A549 (cell line): Measurements from ENCODE around the gene TTC34. TPM values are rescaled to one million over a fixed set of nuclear protein-coding genes. Genes with fewer than 3 reads are reported as not detected.

Source experiments
- ATAC-seq, 2 experiments: fragments of 200-7000 bp in 1 of 2; fragments of >200 bp in 1 of 2; cut with Nextera tagmentation in 1 of 2; cut with Tn5 transposase in 1 of 2; 3 replicates each; pipeline versions ENCODE4 v1.8.0 to v1.9.1; 2018 to 2020; ENCODE audit warnings: mild to moderate bottlenecking in 1 of 2, moderate library complexity in 1 of 2
- CTCF ChIA-PET: fragments of 300-600 bp; sonication (Branson Sonifier 250); formaldehyde crosslinking; extraction: SDS; loops from one replicate; lab custom pipeline; 2021; ENCODE audit warnings: antibody characterized with exemption, inconsistent platforms; lab: Yijun Ruan, JAX
- POLR2A ChIA-PET: fragments of 350-600 bp; formaldehyde crosslinking; extraction: SDS; loops from one replicate; lab custom pipeline; 2021; ENCODE audit warnings: antibody characterized with exemption, inconsistent platforms; lab: Yijun Ruan, JAX
- DNase-seq, 2 experiments: peaks; one replicate each; pipeline versions ENCODE4 v3.0.0 to v3.0.0-alpha.2; 2011 to 2016; ENCODE audit warnings: low read depth in 1 of 2, low spot score in 1 of 2
- FAIRE-seq: peaks from 2 replicates; lab custom pipeline; 2011; peaks lifted over from hg19 to GRCh38; lab: Jason Lieb, UNC
- H3K27ac ChIP-seq, 2 experiments: fragments of >200 bp; sonication (Bioruptor Twin); formaldehyde crosslinking; 3 replicates each; pipeline ENCODE4 v1.5.1; 2016 to 2017
- H3K4me1 ChIP-seq: fragments of >200 bp; sonication (Bioruptor Twin); formaldehyde crosslinking; 3 replicates; pipeline ENCODE4 v1.6.1; 2016
- H3K4me2 ChIP-seq: fragments of >200 bp; sonication (Bioruptor Twin); formaldehyde crosslinking; 3 replicates; pipeline ENCODE4 v1.6.1; 2016
- H3K4me3 ChIP-seq: fragments of >200 bp; sonication (Bioruptor Twin); formaldehyde crosslinking; 3 replicates; pipeline ENCODE4 v1.5.1; 2016
- H3K9me3 ChIP-seq: fragments of >200 bp; sonication (Bioruptor Twin); formaldehyde crosslinking; 3 replicates; pipeline ENCODE4 v1.6.1; 2016
- BCL3 ChIP-seq: fragments of >200 bp; sonication (Bioruptor Twin); formaldehyde crosslinking; IDR thresholded peaks from 3 replicates; pipeline ENCODE4 v1.6.1; 2016
- CBX8 ChIP-seq: fragments of 200-600 bp; sonication (generic); IDR thresholded peaks from 2 replicates; pipeline ENCODE4 v1.6.1; 2016
- EHMT2 ChIP-seq: fragments of 200-600 bp; sonication (generic); IDR thresholded peaks from 2 replicates; pipeline ENCODE4 v1.6.1; 2016; ENCODE audit warnings: antibody characterized with exemption, low read depth, mild to moderate bottlenecking, moderate library complexity
- HMGXB4 ChIP-seq: fragments of 250-450 bp; sonication (Bioruptor Pico); IDR thresholded peaks from 2 replicates; pipeline ENCODE4 v1.5.0; 2021; ENCODE audit warnings: mild to moderate bottlenecking, moderate library complexity, borderline replicate concordance
- HOXB13 ChIP-seq: fragments of 250-450 bp; sonication (Bioruptor Pico); IDR thresholded peaks from 2 replicates; pipeline ENCODE4 v1.5.0; 2020; ENCODE audit warnings: low read depth, mild to moderate bottlenecking, moderate library complexity
- JUN ChIP-seq, 2 experiments: fragments of >200 bp; sonication (Bioruptor Twin); formaldehyde crosslinking; IDR thresholded peaks; 2 replicates in 1 of 2; 3 replicates in 1 of 2; pipeline ENCODE4 v1.6.1; 2016 to 2017
- KDM1A ChIP-seq: fragments of 200-600 bp; sonication (generic); IDR thresholded peaks from 2 replicates; pipeline ENCODE4 v1.6.1; 2016; ENCODE audit warnings: low read depth, mild to moderate bottlenecking
- NFE2L2 ChIP-seq: fragments of 150-350 bp; conservative IDR thresholded peaks from 2 replicates; pipeline ENCODE4 v1.6.1; 2014; ENCODE audit warnings: low read length
- PBX3 ChIP-seq: IDR thresholded peaks from 2 replicates; pipeline ENCODE4 v1.6.1; 2012
- POLR2AphosphoS2 ChIP-seq: conservative IDR thresholded peaks from 2 replicates; pipeline ENCODE4 v1.6.1; 2012; ENCODE audit warnings: low read length, improper control_type of control experiment, inconsistent platforms
- SMC3 ChIP-seq: fragments of >200 bp; sonication (Bioruptor Twin); formaldehyde crosslinking; IDR thresholded peaks from 3 replicates; pipeline ENCODE4 v1.6.1; 2018; ENCODE audit warnings: inconsistent platforms
- ZC3H11A ChIP-seq: fragments of 450-650 bp; IDR thresholded peaks from 2 replicates; pipeline ENCODE4 v1.6.1; 2014; ENCODE audit warnings: antibody characterized with exemption, mild to moderate bottlenecking
- ZFP36 ChIP-seq: fragments of 450-650 bp; IDR thresholded peaks from 2 replicates; pipeline ENCODE4 v1.6.1; 2014; ENCODE audit warnings: borderline replicate concordance; ENCODE audit not compliant: partially characterized antibody
- WGBS: methylation state at CpG from one replicate; pipeline ENCODE4 v1.1.6; 2017; ENCODE audit errors: missing lambda C conversion rate; 5-methylcytosine and 5-hydroxymethylcytosine counted together
- polyA plus RNA-seq, 4 experiments: library from polyadenylated mRNA; depleted of rRNA in 3 of 4; stranded (reverse); fragments of >200 nt; fragmentation: RNase III in 1 of 4; extraction: RNeasy Plus Mini Kit Qiagen cat#74134 plus additional on column Dnase treatment in 1 of 4; gene quantifications; 2 replicates in 3 of 4; 3 replicates in 1 of 4; pipeline ENCODE4 v1.2.3, GENCODE V29; 2011 to 2017
- TF ChIP-seq, protein P1 (sequence below): fragments of 250-450 bp; sonication (Bioruptor Pico); IDR thresholded peaks from 2 replicates; pipeline ENCODE4 v1.5.0; 2020; ENCODE audit warnings: low read depth, mild to moderate bottlenecking, moderate library complexity
- TF ChIP-seq, protein P2 (sequence below): fragments of >200 bp; sonication (Bioruptor Twin); formaldehyde crosslinking; IDR thresholded peaks from 2 replicates; pipeline ENCODE4 v1.6.1; 2016

The TTC34 gene
- polyA plus RNA-seq, 2 of the 4 experiments (the other 2 are of a cell fraction): 0.04 to 0.05 TPM

DNA sequence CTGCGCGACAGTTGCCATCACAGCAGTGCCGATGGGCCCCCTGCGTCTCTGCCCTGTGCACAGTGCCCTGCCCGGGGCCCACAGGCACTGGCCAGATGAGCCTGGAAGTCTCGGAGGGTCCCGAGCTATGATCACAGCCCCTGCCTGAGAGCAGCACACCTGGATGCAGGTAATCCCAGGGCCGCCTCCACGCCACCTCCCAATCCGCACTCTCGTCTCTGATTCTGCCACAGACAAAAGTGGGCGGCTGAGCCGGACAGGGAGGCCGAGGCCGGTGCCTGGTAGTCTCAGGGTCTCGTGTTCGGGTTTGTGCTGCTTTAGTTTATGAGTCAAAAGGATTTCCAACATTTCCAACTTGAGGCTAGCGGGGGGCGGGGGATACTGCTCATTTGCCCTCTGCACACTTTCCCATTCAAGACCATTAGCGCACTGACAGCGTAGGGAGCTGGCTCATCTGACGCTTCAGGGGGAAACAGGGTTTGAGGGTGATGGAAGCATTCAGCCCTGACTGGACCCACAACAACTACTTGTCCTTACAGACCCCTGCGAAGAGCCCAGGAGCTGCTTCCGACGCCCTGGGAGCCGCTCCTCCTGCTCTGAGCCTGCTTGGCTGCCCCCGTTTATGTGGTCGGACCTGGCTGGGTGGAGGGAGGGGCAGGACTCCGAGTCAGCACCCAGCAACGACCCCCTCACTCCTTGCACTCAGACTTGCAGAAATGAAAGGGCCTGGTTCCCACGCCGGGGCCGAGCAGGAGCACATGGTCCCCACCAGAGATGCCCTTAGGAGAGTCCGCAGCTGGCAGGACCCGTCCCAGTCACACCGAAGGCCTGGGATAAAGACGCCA is 1.8 kb upstream of the TTC34 start:
- POLR2A ChIA-PET: no interaction called here
- 57% methylated on average over 10 of the region's 37 CpGs for WGBS
- no peak for ATAC-seq
- TF ChIP-seq, protein P1, sequence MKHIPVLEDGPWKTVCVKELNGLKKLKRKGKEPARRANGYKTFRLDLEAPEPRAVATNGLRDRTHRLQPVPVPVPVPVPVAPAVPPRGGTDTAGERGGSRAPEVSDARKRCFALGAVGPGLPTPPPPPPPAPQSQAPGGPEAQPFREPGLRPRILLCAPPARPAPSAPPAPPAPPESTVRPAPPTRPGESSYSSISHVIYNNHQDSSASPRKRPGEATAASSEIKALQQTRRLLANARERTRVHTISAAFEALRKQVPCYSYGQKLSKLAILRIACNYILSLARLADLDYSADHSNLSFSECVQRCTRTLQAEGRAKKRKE: no peak
- no peak for TF ChIP-seq POLR2AphosphoS2
- no peak for TF ChIP-seq KDM1A
- TF ChIP-seq NFE2L2: no peak
- TF ChIP-seq BCL3: no peak
- TF ChIP-seq CBX8: no peak
- no peak for TF ChIP-seq JUN (IDR thresholded peaks at IDR 0.05)
- TF ChIP-seq, protein P2, sequence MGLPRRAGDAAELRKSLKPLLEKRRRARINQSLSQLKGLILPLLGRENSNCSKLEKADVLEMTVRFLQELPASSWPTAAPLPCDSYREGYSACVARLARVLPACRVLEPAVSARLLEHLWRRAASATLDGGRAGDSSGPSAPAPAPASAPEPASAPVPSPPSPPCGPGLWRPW: no peak
- no peak for TF ChIP-seq PBX3
- no peak for TF ChIP-seq ZC3H11A
- TF ChIP-seq, all 56 proteins: peak for 0
- no peaks in the 10 kb centered on the region for H3K4me1 ChIP-seq
- no peak overlapping the region for H3K4me2 ChIP-seq
- no peak overlapping the region for H3K27ac ChIP-seq
- no peaks in the 10 kb centered on the region for H3K9me3 ChIP-seq
- no peak for DNase-seq
- CTCF ChIA-PET: interaction anchor here (1.1 kb wide), 1 partner anchor 19 kb away, joined by 3 read pairs; no protein-coding TSS in a partner anchor
- FAIRE-seq: no peak
- no peak overlapping the region for H3K4me3 ChIP-seq

DNA sequence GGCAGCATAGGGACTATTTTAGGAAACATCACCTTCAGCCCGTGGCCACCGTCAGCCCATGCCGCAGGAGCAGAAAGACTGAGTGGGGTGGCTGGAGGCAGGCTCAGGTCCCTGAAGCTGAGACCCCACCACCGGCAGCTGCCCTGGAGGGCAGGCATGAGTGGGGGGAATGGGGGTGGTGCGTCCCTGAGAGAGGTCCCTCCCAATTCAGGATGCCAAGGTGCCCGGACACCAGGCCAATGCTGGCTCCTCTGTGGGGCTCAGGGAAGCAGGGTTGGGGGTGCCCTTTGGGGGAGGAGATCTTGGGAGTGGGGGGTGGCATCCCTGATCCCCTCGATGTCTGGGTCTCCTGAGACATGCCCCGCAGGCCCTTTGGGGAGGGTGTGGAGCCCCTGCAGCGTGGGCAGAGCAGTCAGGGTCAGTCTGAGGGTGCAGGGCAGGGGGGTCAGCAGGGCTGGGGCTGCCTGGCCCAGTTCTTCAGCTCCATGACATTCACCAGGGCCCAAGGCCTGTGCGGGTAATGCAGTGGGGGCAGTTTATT is 998 bp upstream of the TTC34 start:
- ChIA-PET CTCF (interaction anchor here (0.6 kb wide), 1 partner anchor 394 kb away, joined by 3 read pairs; no protein-coding TSS in a partner anchor), POLR2A (no interaction called here)
- no peak for TF ChIP-seq ZFP36
- 18% methylated on average over 6 of the region's 10 CpGs for WGBS
- Histone ChIP-seq H3K27ac (no peak overlapping the region), H3K9me3 (no peaks in the 10 kb centered on the region), H3K4me3 (no peak overlapping the region), H3K4me2 (no peak overlapping the region), H3K4me1 (no peaks in the 10 kb centered on the region)
- FAIRE-seq: no peak
- ATAC-seq: no peak
- no peak for DNase-seq

DNA sequence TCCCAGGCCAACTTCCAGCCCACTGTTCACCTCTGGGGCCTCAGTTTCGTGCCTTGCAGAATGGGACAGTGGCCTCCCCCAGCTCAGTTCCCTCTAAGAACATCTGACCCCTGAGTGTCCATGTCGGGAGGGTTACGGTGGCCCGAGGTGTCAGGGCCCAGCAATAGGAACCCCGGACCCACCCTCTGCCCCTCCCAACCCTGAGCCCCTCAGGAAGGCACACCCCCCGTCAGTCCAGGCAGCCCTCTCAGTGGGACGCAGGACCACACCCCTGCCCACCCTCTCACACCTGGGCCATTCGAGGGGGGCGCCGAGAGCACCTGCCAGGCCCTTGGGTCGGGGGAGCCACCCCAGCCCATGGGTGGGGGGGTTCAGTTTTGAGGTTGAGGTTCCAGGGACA is 447 bp downstream of the TTC34 start:
- no peak for FAIRE-seq
- no peak for TF ChIP-seq EHMT2
- TF ChIP-seq JUN (IDR thresholded peaks at IDR 0.05): no peak
- no peak for TF ChIP-seq SMC3
- no peak for TF ChIP-seq ZFP36
- no peak for TF ChIP-seq HOXB13
- no peak for TF ChIP-seq HMGXB4 (CRISPR knock-in tag)
- TF ChIP-seq, all 56 proteins: peak for 0
- ChIA-PET CTCF (interaction anchor here (1.1 kb wide), 1 partner anchor 10 kb away, joined by 5 read pairs; no protein-coding TSS in a partner anchor), POLR2A (no interaction called here)
- WGBS: no CpG with 5 or more reads among the region's 11 CpGs
- H3K9me3 ChIP-seq: no peaks in the 10 kb centered on the region
- H3K4me2 ChIP-seq: no peak overlapping the region
- H3K27ac ChIP-seq: no peak overlapping the region
- ATAC-seq: no peak
- no peak for DNase-seq
- no peak overlapping the region for H3K4me3 ChIP-seq
- no peaks in the 10 kb centered on the region for H3K4me1 ChIP-seq
